GM12865 (cell line): ENCODE results near the gene C9orf153.

Experiments
- DNase-seq: peaks from one replicate; pipeline ENCODE4 v3.0.0; 2010; ENCODE audit warnings: low read depth
- H3K4me3 ChIP-seq: 2 replicates; pipeline ENCODE4 v1.5.1; 2011; ENCODE audit warnings: mild to moderate bottlenecking, low read depth, low read length, control low read depth
- CTCF ChIP-seq: IDR thresholded peaks from 2 replicates; pipeline ENCODE4 v1.5.1; 2011; ENCODE audit warnings: low read length, control low read depth, low read depth, inconsistent platforms; ENCODE audit not compliant: insufficient read depth; ENCODE audit errors: missing control alignments

C9orf153 gene

GRCh38 chr9:86281593-86282076 is 22.2 kb upstream of the C9orf153 start:
- TF ChIP-seq CTCF, result no peak
- DNase-seq, result no peak
- H3K4me3 ChIP-seq, result peak overlapping the region; percentile 65

GRCh38 chr9:86280580-86280979 is 21.1 kb upstream of the C9orf153 start:
- DNase-seq, result no peak
- peak overlapping the region; percentile 65; the same call in 1 of the 2 replicates for H3K4me3 ChIP-seq
- no peak for TF ChIP-seq CTCF

- no peak for DNase-seq
- no peak for TF ChIP-seq CTCF
- H3K4me3 ChIP-seq, result no peak overlapping the region
Measured at GRCh38 chr9:86279839-86280238, 20.4 kb upstream of the C9orf153 start.

- no peak overlapping the region for H3K4me3 ChIP-seq
- DNase-seq, result no peak
- TF ChIP-seq CTCF, result no peak
Measured at GRCh38 chr9:86277072-86277471, 17.6 kb upstream of the C9orf153 start.

GRCh38 chr9:86275962-86276361 is 16.5 kb upstream of the C9orf153 start:
- no peak for DNase-seq
- no peak overlapping the region for H3K4me3 ChIP-seq
- no peak for TF ChIP-seq CTCF

GRCh38 chr9:86274821-86275643 is 15.6 kb upstream of the C9orf153 start:
- no peak overlapping the region for H3K4me3 ChIP-seq

More at GRCh38 chr9:86274821-86275643, 15.6 kb upstream of the C9orf153 start:
- no peak for DNase-seq
- TF ChIP-seq CTCF, result no peak
